IMR-90 (cell line): ENCODE results near the gene HES7. TPM values are rescaled to one million over a fixed set of nuclear protein-coding genes. Genes with fewer than 3 reads are reported as not detected.

Source experiments
- ATAC-seq: fragments of 200-7000 bp; cut with Tn5 transposase; 2 replicates; pipeline ENCODE4 v1.9.1; 2020; ENCODE audit warnings: low read depth, mild to moderate bottlenecking, moderate library complexity
- BruUV-seq: library from RNA; stranded (reverse); fragments of 400-500 nt; replicated peaks from 2 replicates; lab custom pipeline; 2021; lab: Mats Ljungman, UMichigan
- CTCF ChIA-PET: fragments of 300-600 bp; formaldehyde crosslinking; extraction: SDS; loops from one replicate; lab custom pipeline; 2021; ENCODE audit warnings: antibody characterized with exemption; lab: Yijun Ruan, JAX
- POLR2A ChIA-PET: fragments of 300-600 bp; sonication (Branson Sonifier 250); formaldehyde crosslinking; loops from one replicate; lab custom pipeline; 2022; ENCODE audit warnings: antibody characterized with exemption; ENCODE audit not compliant: unreplicated experiment; lab: Charles Lee
- DNase-seq: peaks from one replicate; pipeline ENCODE4 v3.0.0; 2013
- H2AFZ ChIP-seq: replicated peaks from 2 replicates; pipeline ENCODE3; 2013; ENCODE audit warnings: low read length, mild to moderate bottlenecking; ENCODE audit not compliant: poor library complexity
- H2AK5ac ChIP-seq: 2 replicates; pipeline ENCODE4 v1.6.1; 2013; ENCODE audit warnings: low read depth, low read length, inconsistent platforms
- H2AK9ac ChIP-seq: replicated peaks from 2 replicates; pipeline ENCODE3; 2013; ENCODE audit warnings: mild to moderate bottlenecking, low read depth, low read length, moderate library complexity; ENCODE audit not compliant: poor library complexity
- H2BK120ac ChIP-seq: 2 replicates; pipeline ENCODE4 v1.6.1; 2013; ENCODE audit warnings: low read depth, low read length, inconsistent platforms
- H2BK15ac ChIP-seq: 3 replicates; pipeline ENCODE4 v1.6.1; 2013; ENCODE audit warnings: low read depth, low read length, inconsistent platforms
- H2BK20ac ChIP-seq: 2 replicates; pipeline ENCODE4 v1.6.1; 2013; ENCODE audit warnings: low read depth, mild to moderate bottlenecking, inconsistent platforms, low read length, moderate library complexity
- H2BK5ac ChIP-seq: 2 replicates; pipeline ENCODE4 v1.6.1; 2013; ENCODE audit warnings: mild to moderate bottlenecking, low read depth, low read length, inconsistent platforms; ENCODE audit not compliant: poor library complexity, severe bottlenecking
- H3K14ac ChIP-seq: replicated peaks from 2 replicates; pipeline ENCODE4 v1.6.1; 2013; ENCODE audit warnings: low read depth, low read length, inconsistent platforms
- H3K18ac ChIP-seq: 2 replicates; pipeline ENCODE4 v1.6.1; 2013; ENCODE audit warnings: low read depth, low read length, control low read depth
- H3K23ac ChIP-seq: 2 replicates; pipeline ENCODE4 v1.6.1; 2013; ENCODE audit warnings: low read depth, low read length, inconsistent platforms
- H3K27ac ChIP-seq: 2 replicates; pipeline ENCODE4 v1.5.1; 2013; ENCODE audit warnings: mild to moderate bottlenecking, control low read depth, low read length; ENCODE audit not compliant: insufficient read depth
- H3K27me3 ChIP-seq: 2 replicates; pipeline ENCODE4 v1.6.1; 2013; ENCODE audit warnings: low read length; ENCODE audit not compliant: control insufficient read depth, insufficient read depth
- H3K36me3 ChIP-seq: 2 replicates; pipeline ENCODE4 v1.6.1; 2013; ENCODE audit warnings: low read length, mixed read lengths; ENCODE audit not compliant: control insufficient read depth, insufficient read depth
- H3K4ac ChIP-seq: 2 replicates; pipeline ENCODE4 v1.6.1; 2013; ENCODE audit warnings: low read depth, low read length, inconsistent platforms
- H3K4me1 ChIP-seq: 2 replicates; pipeline ENCODE4 v1.6.1; 2013; ENCODE audit warnings: low read length, mixed read lengths; ENCODE audit not compliant: control insufficient read depth, insufficient read depth
- H3K4me2 ChIP-seq: 2 replicates; pipeline ENCODE4 v1.6.1; 2013; ENCODE audit warnings: low read depth, mild to moderate bottlenecking, control low read depth, low read length, moderate library complexity
- H3K4me3 ChIP-seq: 2 replicates; pipeline ENCODE4 v1.5.1; 2013; ENCODE audit warnings: low read depth, mild to moderate bottlenecking, control low read depth, low read length, moderate library complexity; ENCODE audit not compliant: insufficient read depth
- H3K56ac ChIP-seq: 2 replicates; pipeline ENCODE4 v1.6.1; 2013; ENCODE audit warnings: low read length, inconsistent platforms; ENCODE audit not compliant: insufficient read depth; ENCODE audit errors: extremely low read depth
- H3K79me1 ChIP-seq, 2 experiments: 2 replicates each; pipeline ENCODE4 v1.6.1; 2013; ENCODE audit warnings: low read length in 2 of 2, inconsistent platforms in 1 of 2, low read depth in 1 of 2
- H3K9ac ChIP-seq: 2 replicates; pipeline ENCODE4 v1.6.1; 2013; ENCODE audit warnings: low read depth, low read length, control low read depth
- H3K9me1 ChIP-seq: 2 replicates; pipeline ENCODE4 v1.6.1; 2013; ENCODE audit warnings: low read length, inconsistent platforms; ENCODE audit not compliant: insufficient read depth
- H3K9me3 ChIP-seq: 2 replicates; pipeline ENCODE4 v1.6.1; 2013; ENCODE audit warnings: low read length; ENCODE audit not compliant: control insufficient read depth, insufficient read depth
- H4K20me1 ChIP-seq: 2 replicates; pipeline ENCODE4 v1.6.1; 2013; ENCODE audit warnings: low read length, inconsistent platforms; ENCODE audit not compliant: insufficient read depth
- H4K5ac ChIP-seq: 2 replicates; pipeline ENCODE4 v1.6.1; 2013; ENCODE audit warnings: mild to moderate bottlenecking, low read depth, low read length, control low read depth
- H4K8ac ChIP-seq, 2 experiments: 2 replicates each; pipeline ENCODE4 v1.6.1; 2013; ENCODE audit warnings: low read depth in 2 of 2, low read length in 2 of 2, control low read depth in 1 of 2, inconsistent platforms in 1 of 2
- H4K91ac ChIP-seq: 2 replicates; pipeline ENCODE4 v1.6.1; 2013; ENCODE audit warnings: low read depth, low read length, inconsistent platforms; ENCODE audit not compliant: insufficient read depth
- SMC3 ChIP-seq: fragments of 150-350 bp; IDR thresholded peaks from 2 replicates; pipeline ENCODE4 v1.6.1; 2016; ENCODE audit warnings: low read depth, mild to moderate bottlenecking, antibody characterized with exemption, low read length, moderate library complexity
- WGBS, 2 experiments: methylation state at CpG; one replicate each; pipeline versions ENCODE4 v1.1.5 to v1.1.7; 2013; ENCODE audit warnings: missing lambda C conversion rate in 2 of 2; ENCODE audit not compliant: insufficient read length in 1 of 2; ENCODE audit errors: extremely low coverage in 2 of 2; 5-methylcytosine and 5-hydroxymethylcytosine counted together
- dilution Hi-C: fragments of 300-500 bp; cut with HindIII; formaldehyde crosslinking; loops from one replicate; pipeline ENCODE4 v1.14.3; 2018; ENCODE audit warnings: low sequenced_read_pairs; ENCODE audit not compliant: unreplicated experiment
- in situ Hi-C: fragments of 300-500 bp; cut with MboI; formaldehyde crosslinking; loops from 3 replicates; pipeline ENCODE4 v1.14.3; 2019; ENCODE audit warnings: low sequenced_read_pairs, inconsistent platforms, mixed read lengths
- intact Hi-C: fragments of 100-400 bp; cut with micrococcal nuclease; formaldehyde crosslinking; loops from 2 replicates; pipeline ENCODE4 v1.10.0; 2022
- polyA plus RNA-seq, 3 experiments: library from polyadenylated mRNA; depleted of rRNA; stranded (reverse); fragments of >200 nt; gene quantifications; 2 replicates each; pipeline ENCODE4 v1.2.3, GENCODE V29; 2012; ENCODE audit warnings: low replicate concordance in 1 of 3
- total RNA-seq: library from RNA; depleted of rRNA; stranded (reverse); fragments of >200 nt; gene quantifications from 2 replicates; pipeline ENCODE4 v1.2.3, GENCODE V29; 2012

Gene HES7
- total and polyA plus RNA-seq, 2 of the 4 experiments (the other 2 are of a cell fraction), result 0.43 TPM; not detected in 1

GRCh38 chr17:8159459-8160223 lies 35.7 kb upstream of the HES7 start:
- no peak for DNase-seq
- Histone ChIP-seq H3K4me1 (peaks cover 29% of the 10 kb centered on the region), H2AFZ (no peak overlapping the region), H3K79me1 (peaks cover 21 to 53% of the 10 kb centered on the region in 2 experiments), H4K8ac (no peak overlapping the region), H3K36me3 (peaks cover 15% of the 10 kb centered on the region), H3K27ac (no peak overlapping the region), H2AK9ac (no peak overlapping the region), H3K4me3 (no peak overlapping the region), H3K9ac (no peak overlapping the region), H2BK5ac (no peak overlapping the region), H3K56ac (no peak overlapping the region), H2BK120ac (no peak overlapping the region), H3K23ac (no peak overlapping the region), H3K14ac (no peak overlapping the region), H4K20me1 (peaks cover 14% of the 10 kb centered on the region), H2AK5ac (no peak overlapping the region), H3K18ac (no peak overlapping the region), H4K5ac (no peak overlapping the region), H3K4ac (no peak overlapping the region), H2BK20ac (no peak overlapping the region), H3K27me3 (no peaks in the 10 kb centered on the region), H2BK15ac (no peak overlapping the region), H3K9me3 (no peaks in the 10 kb centered on the region), H3K4me2 (no peak overlapping the region), H3K9me1 (peaks cover 15% of the 10 kb centered on the region), H4K91ac (no peak overlapping the region)
- BruUV-seq, result no TSS peak
- ATAC-seq, result no peak
- intact Hi-C loops (loop anchor here (5.0 kb wide), 1 partner anchor 77 kb away; no protein-coding TSS in a partner anchor), dilution Hi-C loops (no loop called here), in situ Hi-C loops (loop anchor here (25.0 kb wide), 1 partner anchor 922 kb away; the partner anchor contains the start of genes DVL2, GABARAP and PHF23)
- ChIA-PET POLR2A (interaction anchor here (1.1 kb wide), 1 partner anchor 13 kb away, joined by 4 read pairs; no protein-coding TSS in a partner anchor), CTCF (interaction anchor here (1.1 kb wide), 1 partner anchor 21 kb away, joined by 3 read pairs; no protein-coding TSS in a partner anchor)
- no CpG with 5 or more reads among the region's 4 CpGs for WGBS, 2 experiments
- TF ChIP-seq SMC3, result no peak
